ENCODE data around the gene SEPTIN1.

Gene SEPTIN1

DNA sequence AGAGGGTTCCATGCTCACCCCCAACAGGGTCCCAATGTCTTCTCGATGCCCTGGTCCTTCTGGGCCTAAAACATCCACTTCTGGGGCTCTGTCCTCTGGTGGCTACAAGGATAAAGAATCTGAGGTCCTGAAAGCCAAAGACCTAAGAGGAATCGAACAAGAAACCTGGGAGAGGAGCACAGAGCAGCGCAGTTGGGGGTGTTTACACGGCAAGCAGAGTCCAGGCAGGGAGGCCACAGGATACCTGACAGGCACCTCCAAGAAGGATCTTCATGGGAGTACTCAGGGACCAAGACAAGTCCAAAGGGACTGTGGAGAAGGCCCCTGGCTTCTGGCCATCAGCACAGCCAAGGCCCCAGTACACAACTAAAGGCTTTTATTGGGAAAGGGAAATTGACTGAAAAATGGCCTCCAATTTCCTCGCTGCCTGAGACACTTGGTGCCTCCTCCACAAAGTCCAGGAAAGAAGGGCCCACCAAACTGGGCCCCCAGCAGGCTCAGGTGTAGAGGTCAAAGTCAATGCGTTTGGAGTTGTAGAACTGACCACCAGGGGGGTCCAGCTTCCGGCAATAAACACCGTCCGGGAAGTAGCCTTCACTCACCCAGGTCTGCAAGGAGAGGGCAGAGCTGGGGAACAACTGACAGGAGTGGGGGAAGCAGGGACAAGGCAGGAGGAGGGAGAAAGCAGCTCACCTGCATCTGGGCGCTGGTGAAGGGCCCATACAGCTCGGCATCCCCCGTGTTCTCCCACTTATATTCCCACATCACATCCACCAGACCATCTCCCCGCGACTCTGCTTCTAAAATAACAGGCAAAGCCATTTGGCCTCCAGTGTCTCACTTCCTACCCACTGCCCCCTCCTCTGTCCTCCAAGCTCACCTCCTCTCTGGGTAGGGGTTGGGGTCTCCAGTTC is 29.6 kb downstream of the SEPTIN1 start:
- TF ChIP-seq, protein P1, sequence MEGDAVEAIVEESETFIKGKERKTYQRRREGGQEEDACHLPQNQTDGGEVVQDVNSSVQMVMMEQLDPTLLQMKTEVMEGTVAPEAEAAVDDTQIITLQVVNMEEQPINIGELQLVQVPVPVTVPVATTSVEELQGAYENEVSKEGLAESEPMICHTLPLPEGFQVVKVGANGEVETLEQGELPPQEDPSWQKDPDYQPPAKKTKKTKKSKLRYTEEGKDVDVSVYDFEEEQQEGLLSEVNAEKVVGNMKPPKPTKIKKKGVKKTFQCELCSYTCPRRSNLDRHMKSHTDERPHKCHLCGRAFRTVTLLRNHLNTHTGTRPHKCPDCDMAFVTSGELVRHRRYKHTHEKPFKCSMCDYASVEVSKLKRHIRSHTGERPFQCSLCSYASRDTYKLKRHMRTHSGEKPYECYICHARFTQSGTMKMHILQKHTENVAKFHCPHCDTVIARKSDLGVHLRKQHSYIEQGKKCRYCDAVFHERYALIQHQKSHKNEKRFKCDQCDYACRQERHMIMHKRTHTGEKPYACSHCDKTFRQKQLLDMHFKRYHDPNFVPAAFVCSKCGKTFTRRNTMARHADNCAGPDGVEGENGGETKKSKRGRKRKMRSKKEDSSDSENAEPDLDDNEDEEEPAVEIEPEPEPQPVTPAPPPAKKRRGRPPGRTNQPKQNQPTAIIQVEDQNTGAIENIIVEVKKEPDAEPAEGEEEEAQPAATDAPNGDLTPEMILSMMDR (IDR thresholded peaks at IDR 0.05): no peak
- Histone ChIP-seq H3K9me3 (no peaks in the 10 kb centered on the region), H3K4me3 (no peak overlapping the region), H3K4me1 (peaks cover 0 to 53% (median 46%) of the 10 kb centered on the region in 4 donors), H3K27me3 (no peaks in the 10 kb centered on the region), H3K36me3 (peaks cover 5 to 52% (median 43%) of the 10 kb centered on the region in 3 donors), H3K27ac (peak overlapping the region; percentile 52 to 86)
- intact Hi-C loops (cut with DNase I; ENCODE audit: low total_unique reads): no loop called here
- DNase-seq: peak in 1 of 2 donors; percentile 66

DNA sequence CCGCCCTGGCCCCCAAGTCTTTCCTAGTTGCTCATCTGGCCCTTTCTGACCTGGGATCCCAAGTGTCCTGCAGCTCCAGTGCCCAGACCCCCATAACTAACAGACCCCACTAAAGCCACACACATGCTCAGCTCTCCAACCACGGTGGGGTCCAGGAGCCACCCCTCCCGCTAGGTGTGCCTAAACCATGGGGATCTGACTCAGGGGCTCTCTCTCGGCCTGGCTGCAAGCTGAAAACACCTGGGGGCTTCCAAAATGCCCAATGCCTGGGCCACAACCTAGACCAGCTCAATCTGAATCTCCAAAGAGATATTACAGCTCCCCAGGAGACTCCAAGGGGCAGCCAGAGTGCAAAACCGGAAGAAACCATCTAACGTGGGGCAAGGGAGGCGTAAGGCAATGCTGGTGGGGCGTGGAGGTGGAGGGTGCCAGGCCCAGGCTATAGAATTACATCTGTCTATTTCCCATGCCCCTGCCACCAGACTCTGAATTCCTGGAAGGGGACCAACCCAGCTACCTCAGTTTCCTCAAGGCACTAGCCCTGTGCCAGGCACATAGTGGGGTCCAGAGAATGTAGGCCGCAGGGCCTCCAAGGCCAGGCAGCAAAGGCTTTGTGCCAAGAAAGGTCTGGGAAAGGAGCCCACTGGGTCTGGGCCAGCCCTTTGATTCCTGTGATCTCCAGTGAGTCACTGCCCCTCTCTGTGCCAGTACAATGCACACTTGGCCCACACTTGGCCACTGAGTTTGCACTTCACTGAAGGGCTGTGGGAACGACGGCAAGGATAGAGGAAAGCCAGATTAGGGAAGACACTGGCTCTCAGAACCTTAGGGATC is 30.6 kb downstream of the SEPTIN1 start:
- peaks cover 0 to 48% (median 45%) of the 10 kb centered on the region in 4 donors for H3K4me1 ChIP-seq
- peak; percentile 86 to 93 for DNase-seq
- H3K36me3 ChIP-seq: peaks cover 0 to 43% (median 34%) of the 10 kb centered on the region in 3 donors
- H3K27ac ChIP-seq: peak overlapping the region; percentile 52 to 86
- H3K9me3 ChIP-seq: no peaks in the 10 kb centered on the region
- intact Hi-C loops (cut with DNase I; ENCODE audit: low total_unique reads): no loop called here
- no peak overlapping the region for H3K4me3 ChIP-seq
- TF ChIP-seq, protein P1 (IDR thresholded peaks at IDR 0.05): no peak
- H3K27me3 ChIP-seq: no peaks in the 10 kb centered on the region

GRCh38 chr16:30351001-30351441 is 31.3 kb downstream of the SEPTIN1 start:
- H3K4me3 ChIP-seq: no peak overlapping the region
- no peaks in the 10 kb centered on the region for H3K9me3 ChIP-seq
- no peak overlapping the region for H3K27ac ChIP-seq
- TF ChIP-seq, protein P1 (IDR thresholded peaks at IDR 0.05): no peak
- peaks cover 0 to 42% (median 34%) of the 10 kb centered on the region in 3 donors for H3K36me3 ChIP-seq
- intact Hi-C loops (cut with DNase I; ENCODE audit: low total_unique reads): no loop called here
- H3K4me1 ChIP-seq: peaks cover 0 to 41% (median 37%) of the 10 kb centered on the region in 4 donors
- H3K27me3 ChIP-seq: no peaks in the 10 kb centered on the region
- DNase-seq: no peak

DNA sequence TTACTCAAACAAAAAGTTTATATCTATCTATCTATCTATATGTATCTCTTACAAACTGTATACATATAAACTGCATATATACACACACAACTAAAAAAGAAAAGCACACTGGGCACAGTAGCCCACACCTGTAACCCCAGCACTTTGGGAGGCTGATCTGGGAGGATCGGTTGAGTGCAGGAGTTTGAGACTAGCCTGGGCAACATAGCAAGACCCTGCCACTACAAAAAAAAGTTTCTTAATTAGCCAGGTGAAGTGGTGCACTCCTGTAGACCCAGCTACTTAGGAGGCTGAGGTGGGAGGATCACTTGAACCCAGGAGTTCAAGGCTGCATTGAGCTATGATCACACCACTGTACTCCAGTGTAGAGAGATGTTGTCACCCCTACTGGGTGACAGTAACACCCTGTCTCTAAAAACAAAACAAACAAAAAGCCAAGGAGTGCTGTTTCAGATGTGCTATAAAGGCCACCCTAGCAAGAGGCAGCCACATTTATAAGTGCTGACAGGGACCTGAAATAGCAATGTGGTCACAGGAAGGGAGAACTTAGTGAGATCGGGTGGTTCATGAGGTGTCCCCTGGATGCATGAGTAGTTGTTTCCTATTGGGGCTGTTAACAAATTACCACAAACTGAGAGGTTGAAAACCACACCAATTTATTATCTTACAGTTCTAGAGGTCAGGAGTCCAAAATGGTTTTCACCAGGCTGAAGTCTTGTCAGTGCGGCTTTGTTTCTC is 32.1 kb downstream of the SEPTIN1 start:
- no peak overlapping the region for H3K4me3 ChIP-seq
- peak in 1 of 2 donors; percentile 15 for DNase-seq
- H3K27ac ChIP-seq: no peak overlapping the region
- intact Hi-C loops (cut with DNase I; ENCODE audit: low total_unique reads): no loop called here
- peaks cover 0 to 35% (median 33%) of the 10 kb centered on the region in 4 donors for H3K4me1 ChIP-seq
- TF ChIP-seq, protein P1 (IDR thresholded peaks at IDR 0.05): no peak
- H3K9me3 ChIP-seq: no peaks in the 10 kb centered on the region
- peaks cover 0 to 42% (median 34%) of the 10 kb centered on the region in 3 donors for H3K36me3 ChIP-seq
- no peaks in the 10 kb centered on the region for H3K27me3 ChIP-seq

- intact Hi-C loops (cut with DNase I; ENCODE audit: low total_unique reads): no loop called here
- Histone ChIP-seq H3K36me3 (peaks cover 0 to 42% (median 34%) of the 10 kb centered on the region in 3 donors), H3K27me3 (no peaks in the 10 kb centered on the region), H3K9me3 (no peaks in the 10 kb centered on the region), H3K27ac (no peak overlapping the region), H3K4me1 (peaks cover 0 to 35% (median 33%) of the 10 kb centered on the region in 4 donors), H3K4me3 (no peak overlapping the region)
- no peak for DNase-seq
- TF ChIP-seq, protein P1 (IDR thresholded peaks at IDR 0.05): no peak
Observed at GRCh38 chr16:30349675-30350074, 32.7 kb downstream of the SEPTIN1 start.

Data from tibial artery (tissue), 4 donors.